HepG2 (cell line): ENCODE measurements around the gene PATZ1. TPM values are rescaled to one million over a fixed set of nuclear protein-coding genes. Genes with fewer than 3 reads are reported as not detected.

Experiments used
- ARNTL ChIP-seq: sonication (generic); formaldehyde crosslinking; IDR thresholded peaks from 2 replicates; pipeline ENCODE4 v1.4.0; 2020; ENCODE audit warnings: mild to moderate bottlenecking, missing genetic modification reagents
- ATM ChIP-seq: fragments of 450-650 bp; IDR thresholded peaks from 2 replicates; pipeline ENCODE4 v1.7.1; 2017; ENCODE audit warnings: mild to moderate bottlenecking, borderline replicate concordance
- ETS1 ChIP-seq: sonication (generic); formaldehyde crosslinking; IDR thresholded peaks from 2 replicates; pipeline ENCODE4 v1.4.0; 2020; ENCODE audit warnings: missing genetic modification reagents
- FOXP4 ChIP-seq: sonication (generic); formaldehyde crosslinking; IDR thresholded peaks from 2 replicates; pipeline ENCODE4 v1.4.0; 2020; ENCODE audit warnings: missing genetic modification reagents
- GABPA ChIP-seq, 2 experiments: IDR thresholded peaks; 2 replicates each; pipeline ENCODE4 v1.6.1; 2011 to 2016; ENCODE audit warnings: low read depth in 2 of 2, low read length in 1 of 2, missing biosample characterization in 1 of 2, missing genetic modification characterization in 1 of 2
- HNF1B ChIP-seq: sonication (generic); formaldehyde crosslinking; IDR thresholded peaks from 2 replicates; pipeline ENCODE4 v1.5.1; 2020; ENCODE audit warnings: mild to moderate bottlenecking, moderate library complexity, missing genetic modification reagents
- KLF16 ChIP-seq, 2 experiments: sonication (generic) in 1 of 2; formaldehyde crosslinking in 1 of 2; IDR thresholded peaks; 2 replicates each; pipeline versions ENCODE4 v1.6.1 to v1.8.0; 2016 to 2023; ENCODE audit warnings: missing genetic modification reagents in 2 of 2, missing compliant biosample characterization in 1 of 2
- MED1 ChIP-seq: sonication (generic); formaldehyde crosslinking; IDR thresholded peaks from 2 replicates; pipeline ENCODE4 v1.4.0; 2020; ENCODE audit warnings: missing genetic modification reagents
- NCOA2 ChIP-seq: sonication (generic); formaldehyde crosslinking; IDR thresholded peaks from 2 replicates; pipeline ENCODE4 v1.8.0; 2022; ENCODE audit warnings: inconsistent platforms
- NFRKB ChIP-seq: fragments of 450-650 bp; IDR thresholded peaks from 2 replicates; pipeline ENCODE4 v1.6.1; 2017
- PBX3 ChIP-seq: sonication (generic); formaldehyde crosslinking; IDR thresholded peaks from 2 replicates; pipeline ENCODE4 v1.8.1; 2023; ENCODE audit warnings: missing genetic modification reagents, inconsistent platforms, borderline replicate concordance
- RBAK ChIP-seq: sonication (generic); formaldehyde crosslinking; IDR thresholded peaks from 2 replicates; pipeline ENCODE4 v1.5.1; 2020; ENCODE audit warnings: mild to moderate bottlenecking, missing genetic modification reagents
- RCOR2 ChIP-seq: IDR thresholded peaks from 2 replicates; pipeline ENCODE4 v1.6.1; 2016; ENCODE audit warnings: missing biosample characterization, missing genetic modification reagents
- SMAD9 ChIP-seq: sonication (generic); formaldehyde crosslinking; IDR thresholded peaks from 2 replicates; pipeline ENCODE4 v1.5.1; 2020; ENCODE audit warnings: mild to moderate bottlenecking, missing genetic modification reagents
- SPEN ChIP-seq: sonication (generic); formaldehyde crosslinking; IDR thresholded peaks from 2 replicates; pipeline ENCODE4 v1.5.1; 2020; ENCODE audit warnings: low read depth, mild to moderate bottlenecking, missing genetic modification reagents
- UBTF ChIP-seq: sonication (generic); formaldehyde crosslinking; IDR thresholded peaks from 2 replicates; pipeline ENCODE4 v1.4.0; 2020; ENCODE audit warnings: mild to moderate bottlenecking, missing genetic modification reagents
- ZFP36L1 ChIP-seq: sonication (generic); formaldehyde crosslinking; IDR thresholded peaks from 2 replicates; pipeline ENCODE4 v1.8.0; 2022; ENCODE audit warnings: mild to moderate bottlenecking, missing genetic modification reagents, moderate library complexity
- ZNF350 ChIP-seq: sonication (generic); formaldehyde crosslinking; IDR thresholded peaks from 2 replicates; pipeline ENCODE4 v1.4.0; 2020; ENCODE audit warnings: mild to moderate bottlenecking, low read depth, missing genetic modification reagents, borderline replicate concordance
- ZNF383 ChIP-seq: sonication (generic); formaldehyde crosslinking; IDR thresholded peaks from 2 replicates; pipeline ENCODE4 v1.4.0; 2020; ENCODE audit warnings: missing genetic modification reagents, mild to moderate bottlenecking, borderline replicate concordance
- ZNF546 ChIP-seq: sonication (generic); formaldehyde crosslinking; conservative IDR thresholded peaks from 2 replicates; pipeline ENCODE4 v1.8.1; 2023; ENCODE audit warnings: mild to moderate bottlenecking, missing genetic modification reagents
- ZNF577 ChIP-seq: sonication (generic); formaldehyde crosslinking; IDR thresholded peaks from 2 replicates; pipeline ENCODE4 v1.4.0; 2020; ENCODE audit warnings: mild to moderate bottlenecking, low read depth, missing genetic modification reagents, borderline replicate concordance
- ZNF777 ChIP-seq: sonication (generic); formaldehyde crosslinking; IDR thresholded peaks from 2 replicates; pipeline ENCODE4 v1.4.0; 2020; ENCODE audit warnings: missing genetic modification reagents
- ZSCAN12 ChIP-seq: sonication (generic); formaldehyde crosslinking; IDR thresholded peaks from 2 replicates; pipeline ENCODE4 v1.9.0; 2021; ENCODE audit warnings: mild to moderate bottlenecking, missing genetic modification reagents
- ZSCAN9 ChIP-seq: IDR thresholded peaks from 2 replicates; pipeline ENCODE4 v1.6.1; 2016; ENCODE audit warnings: borderline replicate concordance
- polyA plus RNA-seq, 8 experiments: library from polyadenylated mRNA; depleted of rRNA in 3 of 8; stranded (reverse) in 7 of 8; unstranded in 1 of 8; fragments of >200 nt; fragmentation: Illumina TruSeq in 4 of 8; extraction: Trizol in 4 of 8; gene quantifications; 2 replicates each; pipeline versions ENCODE4 v1.2.1 to v1.2.3, GENCODE V29; 2011 to 2016; ENCODE audit warnings: low read depth in 4 of 8, missing spikeins in 1 of 8, mixed read lengths in 1 of 8; ENCODE audit not compliant: insufficient read depth in 1 of 8
- total RNA-seq, 5 experiments: library from RNA; depleted of rRNA; stranded (reverse); fragments of >200 nt; fragmentation: Illumina TruSeq; extraction: Trizol; gene quantifications; 2 replicates each; pipeline ENCODE4 v1.2.3, GENCODE V29; 2016; ENCODE audit warnings: low read depth in 1 of 5

The PATZ1 gene
- total and polyA plus RNA-seq, 2 of the 13 experiments (the other 11 are each of a cell fraction or from before 2014, with no cell fraction given), result 24.9 to 30.5 TPM

GRCh38 chr22:31350410-31350863, 4.3 kb upstream of the PATZ1 start (continued):
- no peak for TF ChIP-seq FOXP4 (CRISPR knock-in tag)
- no peak for TF ChIP-seq NFRKB
- no peak for TF ChIP-seq ZNF577
- TF ChIP-seq ETS1, result no peak
- TF ChIP-seq ZSCAN9, result no peak
- no peak; the same call in 1 of the 2 replicates for TF ChIP-seq MED1 (CRISPR knock-in tag)
- TF ChIP-seq ZFP36L1 (CRISPR knock-in tag), result no peak
- TF ChIP-seq NCOA2 (CRISPR knock-in tag), result no peak
- TF ChIP-seq ZNF546 (CRISPR knock-in tag), result no peak
- TF ChIP-seq ARNTL (CRISPR knock-in tag), result no peak
- peak; percentile 99 for TF ChIP-seq HNF1B (CRISPR knock-in tag)
- TF ChIP-seq ZSCAN12 (CRISPR knock-in tag), result no peak
- no peak for TF ChIP-seq PBX3 (CRISPR knock-in tag)
- TF ChIP-seq ATM, result no peak
- no peak for TF ChIP-seq ZNF350 (CRISPR knock-in tag)
- TF ChIP-seq GABPA (IDR thresholded peaks at IDR 0.05; ENCODE audit: low read depth, low read length), result no peak
- no peak for TF ChIP-seq GABPA (CRISPR knock-in tag; IDR thresholded peaks at IDR 0.05; ENCODE audit: low read depth)
- no peak for TF ChIP-seq SMAD9 (CRISPR knock-in tag)
- TF ChIP-seq RBAK (CRISPR knock-in tag), result no peak
- TF ChIP-seq KLF16 (CRISPR knock-in tag; IDR thresholded peaks at IDR 0.05), result no peak
- no peak for TF ChIP-seq ZNF777 (CRISPR knock-in tag)
- no peak for TF ChIP-seq UBTF (CRISPR knock-in tag)
- TF ChIP-seq SPEN, result no peak
- TF ChIP-seq ZNF383 (CRISPR knock-in tag), result no peak
- TF ChIP-seq RCOR2 (CRISPR knock-in tag), result peak; percentile 87
